PFSK-1 (cell line): Measurements from ENCODE around the gene OSER1.

ENCODE experiments used
- FOXP2 ChIP-seq: optimal IDR thresholded peaks from 2 replicates; pipeline ENCODE3; 2011; ENCODE audit warnings: borderline replicate concordance, control low read depth, inconsistent platforms; ENCODE audit not compliant: insufficient read depth; ENCODE audit errors: extremely low read length, extremely low read depth
- POLR2AphosphoS5 ChIP-seq: IDR thresholded peaks from 2 replicates; pipeline ENCODE4 v1.6.1; 2012; ENCODE audit warnings: low read depth, mild to moderate bottlenecking, control low read depth, low read length, moderate library complexity
- SIN3A ChIP-seq: IDR thresholded peaks from 2 replicates; pipeline ENCODE4 v1.6.1; 2012; ENCODE audit warnings: mild to moderate bottlenecking, low read length, moderate library complexity, borderline replicate concordance; ENCODE audit not compliant: insufficient read depth
- TAF1 ChIP-seq: IDR thresholded peaks from 2 replicates; pipeline ENCODE4 v1.6.1; 2012; ENCODE audit warnings: low read length, control low read depth, borderline replicate concordance; ENCODE audit not compliant: insufficient read depth
- TF ChIP-seq, protein P1 (sequence below), 2 experiments: IDR thresholded peaks; 2 replicates each; pipeline versions ENCODE4 v1.6.1 to v1.8.0; 2011 to 2012; ENCODE audit warnings: low read depth in 2 of 2, low read length in 2 of 2, control low read depth in 1 of 2, inconsistent platforms in 1 of 2, mild to moderate bottlenecking in 1 of 2, moderate library complexity in 1 of 2; ENCODE audit not compliant: insufficient read depth in 1 of 2

DNA sequence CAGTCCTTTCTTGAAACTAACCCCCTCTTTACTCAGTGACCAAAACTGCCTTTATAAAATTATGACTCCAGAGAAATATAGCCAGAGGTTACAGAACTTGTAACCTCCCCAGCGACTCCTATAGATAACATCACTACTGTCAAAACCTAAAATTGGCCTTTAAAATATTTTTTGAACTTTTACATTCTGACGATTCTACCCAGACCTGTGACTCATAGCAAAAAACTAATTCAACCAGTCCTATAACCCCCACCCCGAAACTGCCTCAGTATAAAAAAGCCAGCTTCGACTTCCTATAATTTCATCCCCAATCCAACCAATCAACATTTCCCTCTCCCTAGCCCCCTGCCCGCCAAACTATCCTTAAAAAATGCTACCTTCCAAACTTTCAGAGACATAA is 37.5 kb downstream of the OSER1 start:
- TF ChIP-seq POLR2AphosphoS5: no peak
- TF ChIP-seq FOXP2: no peak
- TF ChIP-seq, protein P1, sequence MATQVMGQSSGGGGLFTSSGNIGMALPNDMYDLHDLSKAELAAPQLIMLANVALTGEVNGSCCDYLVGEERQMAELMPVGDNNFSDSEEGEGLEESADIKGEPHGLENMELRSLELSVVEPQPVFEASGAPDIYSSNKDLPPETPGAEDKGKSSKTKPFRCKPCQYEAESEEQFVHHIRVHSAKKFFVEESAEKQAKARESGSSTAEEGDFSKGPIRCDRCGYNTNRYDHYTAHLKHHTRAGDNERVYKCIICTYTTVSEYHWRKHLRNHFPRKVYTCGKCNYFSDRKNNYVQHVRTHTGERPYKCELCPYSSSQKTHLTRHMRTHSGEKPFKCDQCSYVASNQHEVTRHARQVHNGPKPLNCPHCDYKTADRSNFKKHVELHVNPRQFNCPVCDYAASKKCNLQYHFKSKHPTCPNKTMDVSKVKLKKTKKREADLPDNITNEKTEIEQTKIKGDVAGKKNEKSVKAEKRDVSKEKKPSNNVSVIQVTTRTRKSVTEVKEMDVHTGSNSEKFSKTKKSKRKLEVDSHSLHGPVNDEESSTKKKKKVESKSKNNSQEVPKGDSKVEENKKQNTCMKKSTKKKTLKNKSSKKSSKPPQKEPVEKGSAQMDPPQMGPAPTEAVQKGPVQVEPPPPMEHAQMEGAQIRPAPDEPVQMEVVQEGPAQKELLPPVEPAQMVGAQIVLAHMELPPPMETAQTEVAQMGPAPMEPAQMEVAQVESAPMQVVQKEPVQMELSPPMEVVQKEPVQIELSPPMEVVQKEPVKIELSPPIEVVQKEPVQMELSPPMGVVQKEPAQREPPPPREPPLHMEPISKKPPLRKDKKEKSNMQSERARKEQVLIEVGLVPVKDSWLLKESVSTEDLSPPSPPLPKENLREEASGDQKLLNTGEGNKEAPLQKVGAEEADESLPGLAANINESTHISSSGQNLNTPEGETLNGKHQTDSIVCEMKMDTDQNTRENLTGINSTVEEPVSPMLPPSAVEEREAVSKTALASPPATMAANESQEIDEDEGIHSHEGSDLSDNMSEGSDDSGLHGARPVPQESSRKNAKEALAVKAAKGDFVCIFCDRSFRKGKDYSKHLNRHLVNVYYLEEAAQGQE (IDR thresholded peaks at IDR 0.05; ENCODE audit: insufficient read depth in 1 of 2, low read depth in 2 of 2, low read length in 2 of 2): no peak
- TF ChIP-seq SIN3A: no peak
- TF ChIP-seq TAF1: no peak
